ENCODE measurements around the gene ATG9A.
A peak's percentile ranks its signal among the peaks of the same experiment; 100 is the strongest.

Gene ATG9A

DNA sequence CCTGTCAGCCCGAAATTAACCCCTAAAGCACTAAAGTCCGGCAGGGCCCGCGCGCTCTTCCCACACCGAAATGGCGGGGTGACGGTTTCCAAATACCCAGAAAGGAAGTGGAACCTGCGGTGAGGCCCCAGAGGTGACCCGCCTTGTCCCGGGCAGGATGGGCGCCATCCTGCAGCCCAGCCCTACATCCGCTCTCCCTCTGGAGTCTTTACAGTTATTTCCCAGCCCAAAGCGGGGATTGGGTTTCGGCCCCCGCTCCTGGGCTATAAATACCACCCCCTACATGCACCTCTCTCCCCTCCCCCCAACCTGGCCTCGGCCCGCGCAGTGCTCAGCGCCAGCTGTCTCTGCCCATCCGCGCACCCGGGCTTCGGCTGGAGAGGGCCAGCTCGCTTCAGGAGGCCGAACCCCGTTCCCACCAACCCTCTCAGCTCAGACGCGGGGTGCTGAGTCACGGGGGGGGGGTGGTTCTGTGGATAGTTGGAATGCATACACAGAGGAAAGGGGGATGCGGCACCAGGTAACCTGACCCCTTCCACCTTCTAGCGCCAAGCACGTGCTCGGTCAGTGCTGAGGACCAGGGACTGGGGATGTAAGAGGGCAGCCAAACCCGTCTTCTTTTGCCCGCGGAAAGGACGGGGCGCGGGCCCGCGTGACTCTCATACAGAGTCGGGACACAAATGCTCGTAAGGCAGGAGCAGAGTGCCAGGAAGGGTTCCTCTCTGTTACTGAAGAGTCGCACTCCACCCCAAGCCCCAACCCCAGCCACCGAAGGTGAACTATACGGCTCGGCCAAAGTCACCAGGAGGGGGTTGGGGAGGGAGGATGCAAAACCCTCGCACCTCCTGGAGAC, 23.7 kb upstream of the ATG9A start, which contains the start of gene TUBA4B:
TUBA4B (plus strand) TSS at position 344 of the 853 bp plus-strand sequence; CDS start at position 509, 165 bp downstream.
- H3K27me3 ChIP-seq (replicated peaks; ENCODE audit: control insufficient read depth, insufficient read depth, low read length): no peaks in the 10 kb centered on the region
- peaks cover 14% of the 10 kb centered on the region for H3K36me3 ChIP-seq (ENCODE audit: control insufficient read depth, insufficient read depth, low read length)
- H3K4me3 ChIP-seq (replicated peaks; ENCODE audit: low read depth, low read length): peak within 1 kb of the TSS; percentile 92
- DNase-seq (ENCODE audit: extremely low read depth, insufficient read length): peak; percentile 69
- TF ChIP-seq, protein P1, sequence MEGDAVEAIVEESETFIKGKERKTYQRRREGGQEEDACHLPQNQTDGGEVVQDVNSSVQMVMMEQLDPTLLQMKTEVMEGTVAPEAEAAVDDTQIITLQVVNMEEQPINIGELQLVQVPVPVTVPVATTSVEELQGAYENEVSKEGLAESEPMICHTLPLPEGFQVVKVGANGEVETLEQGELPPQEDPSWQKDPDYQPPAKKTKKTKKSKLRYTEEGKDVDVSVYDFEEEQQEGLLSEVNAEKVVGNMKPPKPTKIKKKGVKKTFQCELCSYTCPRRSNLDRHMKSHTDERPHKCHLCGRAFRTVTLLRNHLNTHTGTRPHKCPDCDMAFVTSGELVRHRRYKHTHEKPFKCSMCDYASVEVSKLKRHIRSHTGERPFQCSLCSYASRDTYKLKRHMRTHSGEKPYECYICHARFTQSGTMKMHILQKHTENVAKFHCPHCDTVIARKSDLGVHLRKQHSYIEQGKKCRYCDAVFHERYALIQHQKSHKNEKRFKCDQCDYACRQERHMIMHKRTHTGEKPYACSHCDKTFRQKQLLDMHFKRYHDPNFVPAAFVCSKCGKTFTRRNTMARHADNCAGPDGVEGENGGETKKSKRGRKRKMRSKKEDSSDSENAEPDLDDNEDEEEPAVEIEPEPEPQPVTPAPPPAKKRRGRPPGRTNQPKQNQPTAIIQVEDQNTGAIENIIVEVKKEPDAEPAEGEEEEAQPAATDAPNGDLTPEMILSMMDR (IDR thresholded peaks at IDR 0.05; ENCODE audit: insufficient read depth, low read length, poor library complexity, severe bottlenecking): no peak

DNA sequence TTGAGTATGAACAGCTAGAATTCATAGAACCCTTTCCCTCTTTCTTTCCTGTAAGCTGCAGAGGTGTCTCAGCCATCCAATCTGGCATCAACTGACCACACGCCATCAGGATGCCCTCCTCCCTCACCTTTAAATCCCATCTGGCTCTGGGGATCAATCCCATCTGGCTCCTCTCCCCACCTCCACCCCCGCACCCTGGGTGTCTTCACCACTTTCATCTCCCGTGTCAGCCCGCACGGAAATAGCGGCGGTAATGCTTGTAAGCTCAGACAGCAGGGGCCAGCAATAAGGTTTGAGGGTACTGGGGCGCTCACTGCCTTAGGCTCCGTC, 23.1 kb upstream of the ATG9A start:
- Histone ChIP-seq H3K4me3 (replicated peaks; ENCODE audit: low read depth, low read length) (peak overlapping the region; percentile 92), H3K27me3 (replicated peaks; ENCODE audit: control insufficient read depth, insufficient read depth, low read length) (no peaks in the 10 kb centered on the region), H3K36me3 (ENCODE audit: control insufficient read depth, insufficient read depth, low read length) (peaks cover 17% of the 10 kb centered on the region)
- no peak for DNase-seq (ENCODE audit: extremely low read depth, insufficient read length)
- TF ChIP-seq, protein P1 (IDR thresholded peaks at IDR 0.05; ENCODE audit: insufficient read depth, low read length, poor library complexity, severe bottlenecking): no peak

DNA sequence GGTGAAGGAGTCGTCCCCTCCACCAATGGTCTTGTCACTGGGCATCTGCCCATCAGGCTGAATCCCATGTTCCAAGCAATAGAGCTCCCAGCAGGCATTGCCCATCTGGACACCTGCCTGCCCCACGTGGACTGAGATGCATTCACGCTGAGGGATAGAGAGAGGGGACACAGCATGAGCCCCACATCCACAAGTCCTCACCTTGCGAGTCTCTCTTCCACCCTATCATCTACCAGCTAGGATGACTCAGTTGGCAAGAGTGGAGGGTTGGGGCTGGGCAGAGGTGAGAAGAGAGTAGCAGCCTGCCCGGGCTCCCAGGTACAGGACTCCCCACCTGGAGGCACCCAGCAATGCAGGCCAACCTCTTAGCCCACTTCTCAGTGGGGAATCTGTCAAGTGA, 22.6 kb upstream of the ATG9A start:
- peaks cover 18% of the 10 kb centered on the region for H3K36me3 ChIP-seq (ENCODE audit: control insufficient read depth, insufficient read depth, low read length)
- H3K27me3 ChIP-seq (replicated peaks; ENCODE audit: control insufficient read depth, insufficient read depth, low read length): no peaks in the 10 kb centered on the region
- TF ChIP-seq, protein P1 (IDR thresholded peaks at IDR 0.05; ENCODE audit: insufficient read depth, low read length, poor library complexity, severe bottlenecking): no peak
- H3K4me3 ChIP-seq (replicated peaks; ENCODE audit: low read depth, low read length): peak overlapping the region; percentile 92
- no peak for DNase-seq (ENCODE audit: extremely low read depth, insufficient read length)

DNA sequence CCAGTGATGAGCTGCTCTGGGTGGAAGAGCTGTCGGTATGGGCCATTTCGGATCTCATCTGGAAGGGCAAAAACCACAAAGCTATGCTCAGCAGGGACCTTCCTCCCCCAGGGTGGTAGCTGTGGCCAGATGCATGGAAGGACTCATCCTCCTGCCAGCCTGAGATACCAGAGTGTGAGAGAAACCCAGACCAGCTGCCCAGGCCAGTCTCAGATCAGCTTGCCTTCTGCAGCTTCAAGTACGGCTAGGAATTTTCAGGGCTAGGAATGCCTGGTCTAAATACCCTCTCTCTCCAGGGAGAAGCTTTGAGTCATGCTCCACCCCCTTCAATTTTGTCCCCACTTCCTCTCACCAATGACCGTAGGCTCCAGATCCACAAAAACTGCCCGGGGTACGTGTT, 22.2 kb upstream of the ATG9A start:
- TF ChIP-seq, protein P1 (IDR thresholded peaks at IDR 0.05; ENCODE audit: insufficient read depth, low read length, poor library complexity, severe bottlenecking): no peak
- H3K4me3 ChIP-seq (replicated peaks; ENCODE audit: low read depth, low read length): peak overlapping the region; percentile 92; the same call in 1 of the 2 replicates
- no peak for DNase-seq (ENCODE audit: extremely low read depth, insufficient read length)
- H3K27me3 ChIP-seq (replicated peaks; ENCODE audit: control insufficient read depth, insufficient read depth, low read length): no peaks in the 10 kb centered on the region
- peaks cover 18% of the 10 kb centered on the region for H3K36me3 ChIP-seq (ENCODE audit: control insufficient read depth, insufficient read depth, low read length)

DNA sequence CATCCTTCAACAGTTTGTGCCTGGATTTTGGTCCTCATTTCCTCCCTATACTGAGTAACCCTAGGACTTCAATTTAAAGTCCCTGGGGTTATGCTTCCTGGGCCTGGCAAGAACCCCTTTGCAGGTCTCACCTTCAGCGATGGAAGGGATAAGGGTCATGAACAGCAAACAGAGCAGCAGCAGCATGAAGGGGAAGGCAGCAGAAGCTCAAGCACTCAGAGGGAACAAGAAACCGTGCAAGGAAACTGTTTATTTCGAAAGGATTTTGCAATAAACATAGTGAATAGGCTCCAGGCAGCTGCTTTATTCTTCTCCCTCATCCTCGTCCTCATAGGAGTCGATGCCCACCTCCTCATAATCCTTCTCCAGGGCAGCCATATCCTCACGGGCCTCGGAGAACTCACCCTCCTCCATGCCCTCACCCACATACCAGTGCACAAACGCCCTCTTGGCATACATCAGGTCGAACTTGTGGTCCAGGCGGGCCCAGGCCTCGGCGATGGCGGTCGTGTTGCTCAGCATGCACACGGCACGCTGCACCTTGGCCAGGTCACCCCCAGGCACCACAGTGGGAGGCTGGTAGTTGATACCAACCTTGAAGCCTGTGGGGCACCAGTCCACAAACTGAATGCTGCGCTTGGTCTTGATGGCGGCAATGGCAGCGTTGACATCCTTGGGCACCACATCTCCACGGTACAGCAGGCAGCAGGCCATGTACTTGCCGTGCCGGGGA, 20.8 kb upstream of the ATG9A start:
- DNase-seq (ENCODE audit: extremely low read depth, insufficient read length): no peak
- Histone ChIP-seq H3K36me3 (ENCODE audit: control insufficient read depth, insufficient read depth, low read length) (peaks cover 18% of the 10 kb centered on the region), H3K4me3 (replicated peaks; ENCODE audit: low read depth, low read length) (no peak overlapping the region; the same call in 1 of the 2 replicates), H3K27me3 (replicated peaks; ENCODE audit: control insufficient read depth, insufficient read depth, low read length) (no peaks in the 10 kb centered on the region)
- TF ChIP-seq, protein P1 (IDR thresholded peaks at IDR 0.05; ENCODE audit: insufficient read depth, low read length, poor library complexity, severe bottlenecking): no peak

Measured in GM06990 (cell line).